HepG2 (cell line): ENCODE measurements around the gene ANKLE1. TPM values are rescaled to one million over a fixed set of nuclear protein-coding genes. Genes with fewer than 3 reads are reported as not detected.
A peak's percentile ranks its signal among the peaks of the same experiment; 100 is the strongest.

Experiments
- GLI4 ChIP-seq: sonication (generic); formaldehyde crosslinking; IDR thresholded peaks from 2 replicates; pipeline ENCODE4 v1.5.1; 2020; ENCODE audit warnings: missing genetic modification reagents, mild to moderate bottlenecking, moderate library complexity, borderline replicate concordance
- KLF16 ChIP-seq, 2 experiments: sonication (generic) in 1 of 2; formaldehyde crosslinking in 1 of 2; IDR thresholded peaks; 2 replicates each; pipeline versions ENCODE4 v1.6.1 to v1.8.0; 2016 to 2023; ENCODE audit warnings: missing genetic modification reagents in 2 of 2, missing compliant biosample characterization in 1 of 2
- NBN ChIP-seq: fragments of 450-650 bp; conservative IDR thresholded peaks from 2 replicates; pipeline ENCODE4 v1.6.1; 2017
- SMAD9 ChIP-seq: sonication (generic); formaldehyde crosslinking; IDR thresholded peaks from 2 replicates; pipeline ENCODE4 v1.5.1; 2020; ENCODE audit warnings: mild to moderate bottlenecking, missing genetic modification reagents
- YEATS4 ChIP-seq: sonication (generic); formaldehyde crosslinking; IDR thresholded peaks from 2 replicates; pipeline ENCODE4 v1.4.0; 2020; ENCODE audit warnings: missing genetic modification reagents, borderline replicate concordance
- ZFP41 ChIP-seq: sonication (generic); formaldehyde crosslinking; IDR thresholded peaks from 2 replicates; pipeline ENCODE4 v1.4.0; 2020; ENCODE audit warnings: mild to moderate bottlenecking, missing genetic modification reagents, borderline replicate concordance
- ZNF20 ChIP-seq: sonication (generic); formaldehyde crosslinking; IDR thresholded peaks from 2 replicates; pipeline ENCODE4 v1.4.0; 2020; ENCODE audit warnings: mild to moderate bottlenecking, moderate library complexity, missing genetic modification reagents
- ZNF264 ChIP-seq: sonication (generic); formaldehyde crosslinking; IDR thresholded peaks from 2 replicates; pipeline ENCODE4 v1.4.0; 2020; ENCODE audit warnings: missing genetic modification reagents
- ZNF7 ChIP-seq: IDR thresholded peaks from 2 replicates; pipeline ENCODE4 v1.6.1; 2016; ENCODE audit warnings: missing biosample characterization, missing genetic modification reagents
- ZSCAN9 ChIP-seq: IDR thresholded peaks from 2 replicates; pipeline ENCODE4 v1.6.1; 2016; ENCODE audit warnings: borderline replicate concordance
- polyA plus RNA-seq, 8 experiments: library from polyadenylated mRNA; depleted of rRNA in 3 of 8; stranded (reverse) in 7 of 8; unstranded in 1 of 8; fragments of >200 nt; fragmentation: Illumina TruSeq in 4 of 8; extraction: Trizol in 4 of 8; gene quantifications; 2 replicates each; pipeline versions ENCODE4 v1.2.1 to v1.2.3, GENCODE V29; 2011 to 2016; ENCODE audit warnings: low read depth in 4 of 8, missing spikeins in 1 of 8, mixed read lengths in 1 of 8; ENCODE audit not compliant: insufficient read depth in 1 of 8
- total RNA-seq, 5 experiments: library from RNA; depleted of rRNA; stranded (reverse); fragments of >200 nt; fragmentation: Illumina TruSeq; extraction: Trizol; gene quantifications; 2 replicates each; pipeline ENCODE4 v1.2.3, GENCODE V29; 2016; ENCODE audit warnings: low read depth in 1 of 5
- TF ChIP-seq, protein P1 (sequence below): IDR thresholded peaks from 2 replicates; pipeline ENCODE4 v1.6.1; 2018; ENCODE audit warnings: missing genetic modification reagents
- TF ChIP-seq, protein P2 (sequence below): sonication (generic); formaldehyde crosslinking; IDR thresholded peaks from 2 replicates; pipeline ENCODE4 v1.4.0; 2020; ENCODE audit warnings: missing genetic modification reagents
- TF ChIP-seq, protein P3 (sequence below): IDR thresholded peaks from 2 replicates; pipeline ENCODE4 v1.6.1; 2012; ENCODE audit warnings: inconsistent platforms
- TF ChIP-seq, protein P4 (sequence below): sonication (generic); formaldehyde crosslinking; IDR thresholded peaks from 2 replicates; pipeline ENCODE4 v1.4.0; 2020; ENCODE audit warnings: missing genetic modification reagents
- TF ChIP-seq, protein P5 (sequence below): sonication (generic); formaldehyde crosslinking; IDR thresholded peaks from 2 replicates; pipeline ENCODE4 v1.4.0; 2020; ENCODE audit warnings: mild to moderate bottlenecking, missing genetic modification reagents
- TF ChIP-seq, protein P6 (sequence below): sonication (generic); formaldehyde crosslinking; IDR thresholded peaks from 2 replicates; pipeline ENCODE4 v1.9.0; 2021; ENCODE audit warnings: mild to moderate bottlenecking, missing genetic modification reagents
- TF ChIP-seq, protein P7 (sequence below): sonication (generic); formaldehyde crosslinking; IDR thresholded peaks from 2 replicates; pipeline ENCODE4 v1.4.0; 2020; ENCODE audit warnings: low read depth, mild to moderate bottlenecking, missing genetic modification reagents

Gene ANKLE1
- total and polyA plus RNA-seq, 2 of the 13 experiments (the other 11 are each of a cell fraction or from before 2014, with no cell fraction given): 0.69 to 1.5 TPM

DNA sequence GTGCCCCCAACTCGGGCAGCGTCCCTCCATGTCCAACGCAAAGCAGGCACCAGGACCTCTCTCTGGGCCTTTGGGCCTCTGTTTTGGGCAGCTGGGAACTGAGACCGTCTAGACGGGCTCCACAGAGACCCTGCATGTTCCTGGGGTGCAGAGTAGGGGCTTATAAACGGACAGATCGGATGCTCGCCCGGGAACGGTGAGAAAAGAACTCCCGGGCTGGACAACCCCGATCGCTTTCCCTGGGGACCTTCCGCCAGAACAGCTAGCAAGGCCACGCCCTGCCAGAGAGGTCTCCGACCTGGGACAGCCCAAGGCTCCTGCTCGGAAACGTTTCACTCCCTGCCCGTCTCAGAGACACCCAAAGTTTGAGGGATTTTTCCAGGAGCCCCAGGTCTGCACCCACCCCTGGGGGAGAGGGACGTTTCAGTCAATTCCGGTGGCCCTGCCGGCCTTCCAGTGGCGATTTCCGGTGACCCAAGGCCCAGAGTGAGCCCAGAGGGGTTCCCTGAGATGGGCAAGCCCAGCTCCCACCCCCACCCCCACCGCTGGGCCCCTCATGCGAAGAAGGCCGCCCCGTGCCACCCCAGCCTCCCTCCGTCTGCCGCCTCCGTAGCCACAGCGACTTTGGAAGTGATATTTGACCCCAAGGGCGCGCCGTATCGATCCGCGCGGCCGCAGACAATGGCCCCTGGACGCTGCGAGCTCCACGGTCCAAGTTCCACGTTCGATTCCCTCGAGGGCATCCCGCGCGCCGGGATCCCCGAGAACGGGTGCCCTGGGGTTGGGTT lies 37.7 kb upstream of the ANKLE1 start (continued):
- TF ChIP-seq, protein P1, sequence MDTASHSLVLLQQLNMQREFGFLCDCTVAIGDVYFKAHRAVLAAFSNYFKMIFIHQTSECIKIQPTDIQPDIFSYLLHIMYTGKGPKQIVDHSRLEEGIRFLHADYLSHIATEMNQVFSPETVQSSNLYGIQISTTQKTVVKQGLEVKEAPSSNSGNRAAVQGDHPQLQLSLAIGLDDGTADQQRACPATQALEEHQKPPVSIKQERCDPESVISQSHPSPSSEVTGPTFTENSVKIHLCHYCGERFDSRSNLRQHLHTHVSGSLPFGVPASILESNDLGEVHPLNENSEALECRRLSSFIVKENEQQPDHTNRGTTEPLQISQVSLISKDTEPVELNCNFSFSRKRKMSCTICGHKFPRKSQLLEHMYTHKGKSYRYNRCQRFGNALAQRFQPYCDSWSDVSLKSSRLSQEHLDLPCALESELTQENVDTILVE (CRISPR knock-in tag): peak; percentile 22; the same call in 1 of the 2 replicates
- TF ChIP-seq ZNF264 (CRISPR knock-in tag) (0 out of 2 replicates have a peak, but pooled peaks have one; percentile 56), NBN (no peak), ZSCAN9 (CRISPR knock-in tag) (no peak), ZNF20 (no peak), SMAD9 (CRISPR knock-in tag) (no peak), ZNF7 (no peak), GLI4 (no peak), ZFP41 (no peak), KLF16 (CRISPR knock-in tag; IDR thresholded peaks at IDR 0.05) (no peak), YEATS4 (CRISPR knock-in tag) (peak; percentile 80)
- TF ChIP-seq, protein P2, sequence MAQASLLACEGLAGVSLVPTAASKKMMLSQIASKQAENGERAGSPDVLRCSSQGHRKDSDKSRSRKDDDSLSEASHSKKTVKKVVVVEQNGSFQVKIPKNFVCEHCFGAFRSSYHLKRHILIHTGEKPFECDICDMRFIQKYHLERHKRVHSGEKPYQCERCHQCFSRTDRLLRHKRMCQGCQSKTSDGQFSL (CRISPR knock-in tag): no peak
- TF ChIP-seq, protein P3, sequence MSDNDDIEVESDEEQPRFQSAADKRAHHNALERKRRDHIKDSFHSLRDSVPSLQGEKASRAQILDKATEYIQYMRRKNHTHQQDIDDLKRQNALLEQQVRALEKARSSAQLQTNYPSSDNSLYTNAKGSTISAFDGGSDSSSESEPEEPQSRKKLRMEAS: peak; percentile 56
- TF ChIP-seq, protein P4, sequence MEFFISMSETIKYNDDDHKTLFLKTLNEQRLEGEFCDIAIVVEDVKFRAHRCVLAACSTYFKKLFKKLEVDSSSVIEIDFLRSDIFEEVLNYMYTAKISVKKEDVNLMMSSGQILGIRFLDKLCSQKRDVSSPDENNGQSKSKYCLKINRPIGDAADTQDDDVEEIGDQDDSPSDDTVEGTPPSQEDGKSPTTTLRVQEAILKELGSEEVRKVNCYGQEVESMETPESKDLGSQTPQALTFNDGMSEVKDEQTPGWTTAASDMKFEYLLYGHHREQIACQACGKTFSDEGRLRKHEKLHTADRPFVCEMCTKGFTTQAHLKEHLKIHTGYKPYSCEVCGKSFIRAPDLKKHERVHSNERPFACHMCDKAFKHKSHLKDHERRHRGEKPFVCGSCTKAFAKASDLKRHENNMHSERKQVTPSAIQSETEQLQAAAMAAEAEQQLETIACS (CRISPR knock-in tag): peak; percentile 68
- TF ChIP-seq, protein P5, sequence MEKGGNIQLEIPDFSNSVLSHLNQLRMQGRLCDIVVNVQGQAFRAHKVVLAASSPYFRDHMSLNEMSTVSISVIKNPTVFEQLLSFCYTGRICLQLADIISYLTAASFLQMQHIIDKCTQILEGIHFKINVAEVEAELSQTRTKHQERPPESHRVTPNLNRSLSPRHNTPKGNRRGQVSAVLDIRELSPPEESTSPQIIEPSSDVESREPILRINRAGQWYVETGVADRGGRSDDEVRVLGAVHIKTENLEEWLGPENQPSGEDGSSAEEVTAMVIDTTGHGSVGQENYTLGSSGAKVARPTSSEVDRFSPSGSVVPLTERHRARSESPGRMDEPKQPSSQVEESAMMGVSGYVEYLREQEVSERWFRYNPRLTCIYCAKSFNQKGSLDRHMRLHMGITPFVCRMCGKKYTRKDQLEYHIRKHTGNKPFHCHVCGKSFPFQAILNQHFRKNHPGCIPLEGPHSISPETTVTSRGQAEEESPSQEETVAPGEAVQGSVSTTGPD (CRISPR knock-in tag): no peak
- TF ChIP-seq, protein P6, sequence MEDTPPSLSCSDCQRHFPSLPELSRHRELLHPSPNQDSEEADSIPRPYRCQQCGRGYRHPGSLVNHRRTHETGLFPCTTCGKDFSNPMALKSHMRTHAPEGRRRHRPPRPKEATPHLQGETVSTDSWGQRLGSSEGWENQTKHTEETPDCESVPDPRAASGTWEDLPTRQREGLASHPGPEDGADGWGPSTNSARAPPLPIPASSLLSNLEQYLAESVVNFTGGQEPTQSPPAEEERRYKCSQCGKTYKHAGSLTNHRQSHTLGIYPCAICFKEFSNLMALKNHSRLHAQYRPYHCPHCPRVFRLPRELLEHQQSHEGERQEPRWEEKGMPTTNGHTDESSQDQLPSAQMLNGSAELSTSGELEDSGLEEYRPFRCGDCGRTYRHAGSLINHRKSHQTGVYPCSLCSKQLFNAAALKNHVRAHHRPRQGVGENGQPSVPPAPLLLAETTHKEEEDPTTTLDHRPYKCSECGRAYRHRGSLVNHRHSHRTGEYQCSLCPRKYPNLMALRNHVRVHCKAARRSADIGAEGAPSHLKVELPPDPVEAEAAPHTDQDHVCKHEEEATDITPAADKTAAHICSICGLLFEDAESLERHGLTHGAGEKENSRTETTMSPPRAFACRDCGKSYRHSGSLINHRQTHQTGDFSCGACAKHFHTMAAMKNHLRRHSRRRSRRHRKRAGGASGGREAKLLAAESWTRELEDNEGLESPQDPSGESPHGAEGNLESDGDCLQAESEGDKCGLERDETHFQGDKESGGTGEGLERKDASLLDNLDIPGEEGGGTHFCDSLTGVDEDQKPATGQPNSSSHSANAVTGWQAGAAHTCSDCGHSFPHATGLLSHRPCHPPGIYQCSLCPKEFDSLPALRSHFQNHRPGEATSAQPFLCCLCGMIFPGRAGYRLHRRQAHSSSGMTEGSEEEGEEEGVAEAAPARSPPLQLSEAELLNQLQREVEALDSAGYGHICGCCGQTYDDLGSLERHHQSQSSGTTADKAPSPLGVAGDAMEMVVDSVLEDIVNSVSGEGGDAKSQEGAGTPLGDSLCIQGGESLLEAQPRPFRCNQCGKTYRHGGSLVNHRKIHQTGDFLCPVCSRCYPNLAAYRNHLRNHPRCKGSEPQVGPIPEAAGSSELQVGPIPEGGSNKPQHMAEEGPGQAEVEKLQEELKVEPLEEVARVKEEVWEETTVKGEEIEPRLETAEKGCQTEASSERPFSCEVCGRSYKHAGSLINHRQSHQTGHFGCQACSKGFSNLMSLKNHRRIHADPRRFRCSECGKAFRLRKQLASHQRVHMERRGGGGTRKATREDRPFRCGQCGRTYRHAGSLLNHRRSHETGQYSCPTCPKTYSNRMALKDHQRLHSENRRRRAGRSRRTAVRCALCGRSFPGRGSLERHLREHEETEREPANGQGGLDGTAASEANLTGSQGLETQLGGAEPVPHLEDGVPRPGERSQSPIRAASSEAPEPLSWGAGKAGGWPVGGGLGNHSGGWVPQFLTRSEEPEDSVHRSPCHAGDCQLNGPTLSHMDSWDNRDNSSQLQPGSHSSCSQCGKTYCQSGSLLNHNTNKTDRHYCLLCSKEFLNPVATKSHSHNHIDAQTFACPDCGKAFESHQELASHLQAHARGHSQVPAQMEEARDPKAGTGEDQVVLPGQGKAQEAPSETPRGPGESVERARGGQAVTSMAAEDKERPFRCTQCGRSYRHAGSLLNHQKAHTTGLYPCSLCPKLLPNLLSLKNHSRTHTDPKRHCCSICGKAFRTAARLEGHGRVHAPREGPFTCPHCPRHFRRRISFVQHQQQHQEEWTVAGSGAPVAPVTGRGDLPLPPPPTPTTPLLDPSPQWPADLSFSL (CRISPR knock-in tag): no peak
- TF ChIP-seq, protein P7, sequence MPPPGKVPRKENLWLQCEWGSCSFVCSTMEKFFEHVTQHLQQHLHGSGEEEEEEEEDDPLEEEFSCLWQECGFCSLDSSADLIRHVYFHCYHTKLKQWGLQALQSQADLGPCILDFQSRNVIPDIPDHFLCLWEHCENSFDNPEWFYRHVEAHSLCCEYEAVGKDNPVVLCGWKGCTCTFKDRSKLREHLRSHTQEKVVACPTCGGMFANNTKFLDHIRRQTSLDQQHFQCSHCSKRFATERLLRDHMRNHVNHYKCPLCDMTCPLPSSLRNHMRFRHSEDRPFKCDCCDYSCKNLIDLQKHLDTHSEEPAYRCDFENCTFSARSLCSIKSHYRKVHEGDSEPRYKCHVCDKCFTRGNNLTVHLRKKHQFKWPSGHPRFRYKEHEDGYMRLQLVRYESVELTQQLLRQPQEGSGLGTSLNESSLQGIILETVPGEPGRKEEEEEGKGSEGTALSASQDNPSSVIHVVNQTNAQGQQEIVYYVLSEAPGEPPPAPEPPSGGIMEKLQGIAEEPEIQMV (CRISPR knock-in tag): no peak
